Esophagus squamous epithelium (tissue), 4 donors: Measurements from ENCODE around the gene HNRNPH2.

ENCODE experiments used
- CTCF ChIP-seq, 6 experiments: fragments of 450-650 bp in 4 of 6; fragments of 200-600 bp in 2 of 6; sonication (generic) in 2 of 6; IDR thresholded peaks; one replicate each; pipeline ENCODE4 v1.5.1; 2016 to 2019; ENCODE audit warnings: antibody characterized with exemption in 6 of 6, mild to moderate bottlenecking in 4 of 6, moderate library complexity in 4 of 6
- POLR2A ChIP-seq, 4 donors: fragments of 450-650 bp; IDR thresholded peaks; one replicate each; pipeline ENCODE4 v1.6.1; 2017; ENCODE audit warnings: antibody characterized with exemption in 4 of 4, mild to moderate bottlenecking in 4 of 4, moderate library complexity in 3 of 4

- TF ChIP-seq POLR2A (IDR thresholded peaks at IDR 0.05) (no peak), CTCF (IDR thresholded peaks at IDR 0.05) (no peak)
Measured at GRCh38 chrX:101369687-101370086, 38.3 kb upstream of the HNRNPH2 start.
